HUES48 (cell line): ENCODE measurements around the gene TMEM129.

Experiments
- H3K27ac ChIP-seq: one replicate; pipeline ENCODE4 v1.7.0; 2013; ENCODE audit warnings: low read depth, low read length, inconsistent platforms
- H3K27me3 ChIP-seq: 2 replicates; pipeline ENCODE4 v1.6.1; 2013; ENCODE audit warnings: mild to moderate bottlenecking, low read length; ENCODE audit not compliant: control insufficient read depth, insufficient read depth
- H3K36me3 ChIP-seq: 2 replicates; pipeline ENCODE4 v1.6.1; 2013; ENCODE audit warnings: low read length; ENCODE audit not compliant: control insufficient read depth, insufficient read depth
- H3K4me1 ChIP-seq: 2 replicates; pipeline ENCODE4 v1.6.1; 2013; ENCODE audit warnings: mild to moderate bottlenecking, low read length; ENCODE audit not compliant: control insufficient read depth, insufficient read depth
- H3K4me3 ChIP-seq: 2 replicates; pipeline ENCODE4 v1.5.1; 2013; ENCODE audit warnings: mild to moderate bottlenecking, low read depth, low read length
- H3K9ac ChIP-seq: 2 replicates; pipeline ENCODE4 v1.6.1; 2013; ENCODE audit warnings: mild to moderate bottlenecking, low read depth, low read length, moderate library complexity
- H3K9me3 ChIP-seq: 2 replicates; pipeline ENCODE4 v1.6.1; 2013; ENCODE audit warnings: low read length; ENCODE audit not compliant: control insufficient read depth, insufficient read depth

The TMEM129 gene

GRCh38 chr4:1741208-1741607, 20.1 kb upstream of the TMEM129 start:
- H3K4me3 ChIP-seq, result no peak overlapping the region
- no peaks in the 10 kb centered on the region for H3K27me3 ChIP-seq
- no peaks in the 10 kb centered on the region for H3K4me1 ChIP-seq
- no peak overlapping the region for H3K27ac ChIP-seq
- H3K9ac ChIP-seq, result no peak overlapping the region
- H3K36me3 ChIP-seq, result peaks cover 84% of the 10 kb centered on the region
- H3K9me3 ChIP-seq, result peaks cover 16% of the 10 kb centered on the region

DNA sequence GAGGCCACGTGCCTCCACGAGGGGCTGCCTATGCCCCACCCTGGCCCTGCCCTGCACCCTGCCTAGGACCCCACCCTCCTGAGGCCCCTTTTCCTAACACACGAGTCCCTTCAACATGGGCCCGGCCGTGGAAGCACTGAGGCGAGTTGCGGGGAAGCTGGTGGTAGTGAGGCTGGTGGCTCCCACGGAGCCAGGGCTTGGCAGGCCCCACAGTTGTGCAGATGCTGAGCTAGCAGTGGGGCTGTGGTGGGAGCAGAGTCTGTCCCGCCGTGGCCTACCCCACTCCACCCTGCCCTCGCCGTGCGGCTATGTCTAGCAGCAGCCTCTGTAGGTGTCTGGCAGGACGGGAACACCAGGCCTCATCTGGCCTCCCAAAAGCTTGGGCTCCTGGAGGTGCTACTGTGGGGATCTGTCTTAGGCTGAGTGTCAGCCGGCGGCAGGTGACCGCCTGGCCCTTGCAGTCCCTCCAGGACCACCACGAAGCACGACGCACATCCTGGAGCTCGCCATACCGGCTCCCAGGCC, 19.0 kb upstream of the TMEM129 start:
- Histone ChIP-seq H3K27ac (no peak overlapping the region), H3K4me1 (no peaks in the 10 kb centered on the region), H3K9me3 (peaks cover 16% of the 10 kb centered on the region), H3K36me3 (peaks cover 93% of the 10 kb centered on the region), H3K9ac (no peak overlapping the region), H3K4me3 (no peak overlapping the region), H3K27me3 (no peaks in the 10 kb centered on the region)

DNA sequence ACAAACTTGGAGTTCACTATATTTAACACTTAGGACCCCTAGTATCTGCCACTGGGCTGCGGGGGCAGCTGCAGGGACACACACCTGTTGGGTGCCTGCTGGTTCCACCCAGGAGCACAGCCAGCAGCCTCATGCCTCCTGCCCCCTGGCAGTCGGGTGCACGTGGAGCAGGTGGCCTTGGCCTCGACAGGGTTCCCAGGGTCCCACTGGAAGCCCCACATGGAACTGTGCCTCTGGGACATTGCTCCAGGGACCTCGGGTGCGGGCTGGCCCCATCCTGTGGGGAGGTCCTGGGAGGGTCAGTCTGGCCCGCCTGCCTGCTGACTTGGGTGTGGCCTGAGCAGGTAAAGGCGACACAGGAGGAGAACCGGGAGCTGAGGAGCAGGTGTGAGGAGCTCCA, 18.2 kb upstream of the TMEM129 start:
- Histone ChIP-seq H3K27ac (no peak overlapping the region), H3K27me3 (no peaks in the 10 kb centered on the region), H3K4me3 (no peak overlapping the region), H3K9ac (no peak overlapping the region), H3K36me3 (peaks cover 93% of the 10 kb centered on the region), H3K9me3 (peaks cover 16% of the 10 kb centered on the region), H3K4me1 (no peaks in the 10 kb centered on the region)

- H3K4me1 ChIP-seq, result no peaks in the 10 kb centered on the region
Observed at GRCh38 chr4:1738410-1738809, 17.3 kb upstream of the TMEM129 start.

DNA sequence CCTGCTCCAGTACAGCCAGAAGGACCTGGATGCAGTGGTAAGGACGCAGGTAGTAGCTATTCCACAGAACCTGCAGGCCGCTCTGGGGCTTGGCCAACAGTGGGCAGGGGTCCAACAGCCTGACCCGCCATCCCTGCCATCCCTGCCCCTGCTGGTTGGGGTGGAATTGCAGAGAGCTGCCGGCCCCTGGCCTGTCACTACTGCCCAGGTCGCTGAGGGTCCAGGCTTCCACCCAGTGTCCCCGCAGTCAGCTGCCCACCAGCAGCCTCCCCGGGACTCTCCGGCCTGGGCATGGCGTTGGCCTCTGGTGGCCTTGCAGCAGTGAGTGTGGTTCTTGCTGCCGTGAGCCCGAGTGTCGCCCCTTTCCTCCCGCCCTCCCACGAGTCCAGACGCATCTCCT, 16.5 kb upstream of the TMEM129 start:
- Histone ChIP-seq H3K4me1 (no peaks in the 10 kb centered on the region), H3K9ac (no peak overlapping the region), H3K4me3 (no peak overlapping the region), H3K27ac (no peak overlapping the region), H3K9me3 (peaks cover 16% of the 10 kb centered on the region), H3K27me3 (no peaks in the 10 kb centered on the region), H3K36me3 (peaks cover 95% of the 10 kb centered on the region)

More at GRCh38 chr4:1738410-1738809, 17.3 kb upstream of the TMEM129 start:
- H3K9ac ChIP-seq, result no peak overlapping the region
- H3K4me3 ChIP-seq, result no peak overlapping the region
- H3K9me3 ChIP-seq, result peaks cover 16% of the 10 kb centered on the region
- no peaks in the 10 kb centered on the region for H3K27me3 ChIP-seq
- peaks cover 92% of the 10 kb centered on the region for H3K36me3 ChIP-seq
- H3K27ac ChIP-seq, result no peak overlapping the region

- H3K36me3 ChIP-seq, result peaks cover 97% of the 10 kb centered on the region
- H3K27me3 ChIP-seq, result no peaks in the 10 kb centered on the region
Observed at GRCh38 chr4:1736812-1737211, 15.7 kb upstream of the TMEM129 start.

GRCh38 chr4:1735215-1735614, 14.1 kb upstream of the TMEM129 start:
- Histone ChIP-seq H3K36me3 (peaks cover 97% of the 10 kb centered on the region), H3K4me3 (no peak overlapping the region), H3K9ac (no peak overlapping the region), H3K4me1 (no peaks in the 10 kb centered on the region), H3K27me3 (no peaks in the 10 kb centered on the region), H3K27ac (no peak overlapping the region), H3K9me3 (peaks cover 16% of the 10 kb centered on the region)

More at GRCh38 chr4:1736812-1737211, 15.7 kb upstream of the TMEM129 start:
- Histone ChIP-seq H3K4me1 (no peaks in the 10 kb centered on the region), H3K4me3 (no peak overlapping the region), H3K9me3 (peaks cover 16% of the 10 kb centered on the region), H3K27ac (no peak overlapping the region), H3K9ac (no peak overlapping the region)

GRCh38 chr4:1732911-1733310, 11.8 kb upstream of the TMEM129 start:
- H3K36me3 ChIP-seq, result peaks cover 97% of the 10 kb centered on the region

GRCh38 chr4:1731180-1731579, 10.1 kb upstream of the TMEM129 start:
- no peak overlapping the region for H3K27ac ChIP-seq
- no peaks in the 10 kb centered on the region for H3K27me3 ChIP-seq
- no peak overlapping the region for H3K4me3 ChIP-seq
- H3K9ac ChIP-seq, result no peak overlapping the region
- H3K9me3 ChIP-seq, result no peaks in the 10 kb centered on the region
- H3K36me3 ChIP-seq, result peaks cover 97% of the 10 kb centered on the region
- no peaks in the 10 kb centered on the region for H3K4me1 ChIP-seq

More at GRCh38 chr4:1732911-1733310, 11.8 kb upstream of the TMEM129 start:
- Histone ChIP-seq H3K9me3 (peaks cover 8% of the 10 kb centered on the region), H3K4me3 (no peak overlapping the region), H3K4me1 (no peaks in the 10 kb centered on the region), H3K27ac (no peak overlapping the region), H3K27me3 (no peaks in the 10 kb centered on the region), H3K9ac (no peak overlapping the region)

DNA sequence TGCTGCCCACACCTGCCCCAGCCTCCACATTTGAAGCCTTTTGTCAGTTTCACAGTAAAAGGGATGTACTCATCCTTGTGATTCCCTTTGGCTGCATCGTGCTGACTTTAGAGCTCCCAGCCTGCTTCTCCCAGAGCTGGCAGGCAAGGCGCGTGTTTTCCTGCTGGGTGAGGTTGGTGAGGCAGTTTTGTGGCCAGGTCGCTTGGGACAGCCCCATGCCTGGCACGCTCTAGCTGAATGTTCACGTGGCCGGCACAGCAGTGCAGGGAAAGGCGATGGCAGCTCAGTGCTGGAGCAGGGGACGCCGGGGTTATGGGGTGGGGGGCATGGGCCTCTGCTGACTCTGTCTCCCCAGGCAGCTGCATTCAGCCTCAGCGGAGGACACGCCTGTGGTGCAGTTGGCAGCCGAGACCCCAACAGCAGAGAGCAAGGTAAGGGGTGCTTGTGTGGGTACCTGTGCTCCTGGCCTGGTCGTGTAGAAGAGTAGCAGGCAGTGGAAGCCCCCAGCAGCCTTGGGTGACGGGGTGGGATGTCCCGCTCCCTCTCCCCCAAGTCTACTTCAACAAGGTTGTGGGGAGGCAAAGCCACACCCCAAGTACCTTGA, 9.5 kb upstream of the TMEM129 start:
- no peak overlapping the region for H3K27ac ChIP-seq
- no peaks in the 10 kb centered on the region for H3K27me3 ChIP-seq
- peaks cover 97% of the 10 kb centered on the region for H3K36me3 ChIP-seq
- H3K4me1 ChIP-seq, result no peaks in the 10 kb centered on the region
- H3K9me3 ChIP-seq, result no peaks in the 10 kb centered on the region
- no peak overlapping the region for H3K4me3 ChIP-seq
- H3K9ac ChIP-seq, result no peak overlapping the region

- peak overlapping the region; percentile 56 for H3K27ac ChIP-seq
- H3K4me3 ChIP-seq, result no peak overlapping the region
- H3K27me3 ChIP-seq, result no peaks in the 10 kb centered on the region
- no peaks in the 10 kb centered on the region for H3K9me3 ChIP-seq
- no peaks in the 10 kb centered on the region for H3K4me1 ChIP-seq
- no peak overlapping the region for H3K9ac ChIP-seq
- peaks cover 98% of the 10 kb centered on the region for H3K36me3 ChIP-seq
Observed at GRCh38 chr4:1728061-1728980, 7.2 kb upstream of the TMEM129 start.
